ENCODE data around the gene BHMT.

- no peak for TF ChIP-seq CTCF (IDR thresholded peaks at IDR 0.05; ENCODE audit: low read depth, low read length, poor library complexity, severe bottlenecking)
- TF ChIP-seq EZH2phosphoT487 (IDR thresholded peaks at IDR 0.05; ENCODE audit: borderline replicate concordance, low read length) = no peak
Measured at GRCh38 chr5:79124607-79125006, 13.0 kb downstream of the BHMT start.
